GM19438 (cell line): ENCODE measurements around the gene DUSP22.

Experiments
- ATAC-seq: cut with Tn5 transposase; IDR thresholded peaks from one replicate; pipeline ENCODE4 v1.9.1; 2021; ENCODE audit warnings: low read depth; ENCODE audit not compliant: unreplicated experiment

DUSP22 gene

DNA sequence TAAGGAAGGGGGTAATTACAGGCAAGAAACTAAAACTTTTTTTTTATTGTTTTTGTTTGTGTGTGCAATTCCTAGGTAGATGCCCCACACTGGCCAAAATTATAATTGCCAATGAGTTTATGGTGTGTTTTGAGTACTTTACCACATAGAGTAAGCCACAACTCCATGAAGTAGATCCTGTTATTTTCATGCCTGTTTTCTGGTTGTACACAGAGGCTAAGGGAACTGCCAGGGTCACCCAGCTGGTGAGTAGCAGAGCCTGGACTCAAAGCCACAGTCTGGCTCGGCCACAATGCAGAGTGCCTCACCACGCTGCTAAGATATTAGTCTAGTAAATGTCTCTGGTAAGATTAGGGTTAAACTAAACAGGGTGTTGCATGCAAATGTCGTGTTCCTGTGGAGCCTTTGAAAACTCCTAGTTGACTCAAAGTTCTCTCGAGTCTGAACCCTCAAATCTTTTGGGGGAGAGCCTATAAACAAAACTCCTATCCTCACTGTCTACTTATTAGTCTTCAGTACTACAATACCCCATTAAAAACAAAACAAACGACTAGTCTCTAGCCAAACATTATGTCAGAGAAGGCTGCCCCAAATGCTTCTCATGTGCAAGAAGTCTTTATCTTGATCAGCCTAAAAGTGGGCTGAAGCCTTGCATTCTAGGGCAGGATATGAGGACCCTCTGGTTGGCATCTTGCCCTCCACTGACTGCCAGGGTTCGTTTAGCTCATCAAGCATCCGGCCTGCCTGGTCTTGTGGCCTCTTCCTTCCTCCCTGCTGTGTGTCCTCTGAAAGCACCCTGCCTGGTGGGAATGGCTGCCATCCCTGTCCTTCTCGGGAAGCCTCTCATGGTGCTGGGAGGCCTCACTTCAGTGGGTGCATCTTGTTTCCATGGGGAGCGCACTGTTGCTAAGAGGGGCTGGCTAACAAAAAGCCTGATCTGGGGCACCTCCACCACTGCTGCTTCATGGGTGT lies 4.2 kb downstream of the DUSP22 start:
- peak; percentile 26 for ATAC-seq

DNA sequence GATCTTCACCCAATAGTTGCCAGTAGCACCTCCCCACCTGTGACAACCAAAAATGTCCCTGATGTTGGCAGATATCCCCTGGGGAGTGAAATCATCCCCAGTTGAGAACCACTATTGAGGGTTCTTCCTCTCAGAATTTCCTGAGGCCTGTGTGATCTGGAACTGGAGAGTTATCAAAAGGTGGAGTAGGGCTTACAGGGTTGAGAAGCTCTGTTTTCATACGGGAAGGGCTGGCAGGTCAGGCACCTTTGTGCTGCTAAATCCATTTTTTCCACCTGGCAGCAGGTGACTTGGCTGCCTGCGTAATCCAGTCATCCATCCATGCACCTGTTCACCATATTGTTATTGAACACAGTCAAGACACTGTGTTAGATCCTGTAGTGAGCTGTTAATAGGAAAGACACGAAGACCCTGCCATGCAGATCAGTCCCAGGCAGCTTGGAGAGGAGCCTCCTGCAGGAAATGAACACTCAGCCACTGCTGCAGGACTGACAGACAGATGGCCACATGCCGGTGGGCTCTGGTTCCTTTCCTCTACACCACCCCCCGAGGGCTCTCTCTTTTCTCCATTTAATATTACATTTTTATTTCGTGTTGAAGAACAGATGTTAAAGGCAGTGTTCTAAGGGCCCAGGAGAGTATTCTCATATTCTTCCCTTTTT lies 5.4 kb downstream of the DUSP22 start:
- no peak for ATAC-seq

DNA sequence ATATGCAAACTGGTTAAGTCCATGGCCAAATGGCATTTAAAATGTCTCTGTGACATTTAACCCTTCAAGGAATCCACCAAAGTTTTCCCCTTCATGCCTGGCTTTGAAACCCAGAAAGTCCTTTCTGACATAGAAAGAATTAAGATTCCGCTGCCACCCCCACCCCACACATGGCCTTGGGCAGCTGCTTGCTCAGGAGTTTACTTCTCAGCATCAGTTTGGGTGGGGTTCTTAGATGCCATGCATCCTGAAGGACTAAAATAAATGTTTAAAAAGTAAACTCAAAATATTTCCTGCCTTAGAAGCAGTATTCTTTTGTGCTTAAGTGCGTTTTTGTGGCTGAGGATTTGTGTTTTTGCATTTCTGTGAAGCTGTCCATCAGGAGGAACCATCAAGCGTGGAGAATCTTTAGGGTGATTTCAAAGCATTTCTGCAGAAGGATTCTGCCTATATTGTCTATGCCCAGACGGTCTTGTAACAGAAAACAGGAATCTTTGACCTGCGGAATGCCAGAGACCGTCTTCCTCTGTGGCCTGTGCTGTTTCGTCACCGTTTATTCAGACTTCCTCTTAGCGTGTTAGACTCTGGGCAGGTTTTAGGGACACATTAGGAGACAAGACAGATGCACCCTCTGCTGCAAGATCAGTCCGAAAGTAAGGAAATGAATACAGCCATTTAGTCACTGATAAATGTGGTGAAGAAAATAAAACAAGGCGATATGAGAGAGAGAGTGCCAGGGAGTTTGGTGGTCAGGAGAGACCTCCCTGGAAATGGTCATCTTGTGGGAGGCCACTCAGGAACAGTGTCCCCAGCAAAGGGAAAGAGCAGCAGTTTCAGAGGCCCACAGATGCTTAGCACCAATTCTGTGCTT lies 6.2 kb downstream of the DUSP22 start:
- ATAC-seq, result no peak

- ATAC-seq, result no peak
Measured at GRCh38 chr6:299104-299980, 7.1 kb downstream of the DUSP22 start.

- no peak for ATAC-seq
Measured at GRCh38 chr6:300026-300425, 7.7 kb downstream of the DUSP22 start.

- no peak for ATAC-seq
Measured at GRCh38 chr6:300494-301198, 8.4 kb downstream of the DUSP22 start.

DNA sequence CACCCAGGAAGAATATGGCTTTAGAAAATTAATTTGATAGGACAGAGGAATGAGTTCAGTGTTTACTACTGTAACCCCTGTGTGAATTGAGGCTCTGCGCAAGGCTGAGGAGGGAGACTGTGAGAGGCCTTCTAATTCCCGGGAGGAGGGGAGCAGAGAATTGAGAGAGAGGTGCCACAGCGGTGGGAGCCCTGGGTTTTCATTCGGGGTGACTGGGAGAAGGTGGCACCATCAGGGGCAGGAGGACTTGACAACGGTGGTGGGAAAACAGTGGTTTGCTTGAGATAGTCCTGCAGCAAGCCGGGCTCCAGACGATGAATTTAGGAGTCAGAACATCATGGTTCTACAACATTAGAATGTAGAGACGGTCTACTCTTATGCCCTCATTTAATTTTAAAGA lies 9.2 kb downstream of the DUSP22 start:
- no peak for ATAC-seq

- ATAC-seq, result no peak
Measured at GRCh38 chr6:301929-302705, 9.8 kb downstream of the DUSP22 start.

DNA sequence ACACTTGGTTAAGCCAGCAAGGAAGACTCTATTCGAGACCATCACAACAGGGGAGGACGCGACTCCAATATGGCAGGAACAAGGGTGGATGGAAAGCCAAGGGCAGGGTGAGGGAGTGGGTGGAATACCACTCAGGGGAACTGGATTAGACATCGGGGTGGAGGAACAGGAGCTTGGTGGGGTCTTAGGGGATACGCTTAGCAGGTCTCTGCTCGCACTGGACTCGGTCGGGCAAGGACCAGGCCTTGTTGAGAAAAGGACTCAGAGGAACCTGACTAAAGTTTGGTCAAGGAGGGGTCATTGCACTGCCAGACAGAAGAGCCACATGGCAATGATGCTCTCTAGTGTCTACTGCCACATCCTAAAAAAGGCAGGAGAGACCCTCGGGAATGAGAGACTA lies 10.5 kb downstream of the DUSP22 start:
- ATAC-seq, result no peak

DNA sequence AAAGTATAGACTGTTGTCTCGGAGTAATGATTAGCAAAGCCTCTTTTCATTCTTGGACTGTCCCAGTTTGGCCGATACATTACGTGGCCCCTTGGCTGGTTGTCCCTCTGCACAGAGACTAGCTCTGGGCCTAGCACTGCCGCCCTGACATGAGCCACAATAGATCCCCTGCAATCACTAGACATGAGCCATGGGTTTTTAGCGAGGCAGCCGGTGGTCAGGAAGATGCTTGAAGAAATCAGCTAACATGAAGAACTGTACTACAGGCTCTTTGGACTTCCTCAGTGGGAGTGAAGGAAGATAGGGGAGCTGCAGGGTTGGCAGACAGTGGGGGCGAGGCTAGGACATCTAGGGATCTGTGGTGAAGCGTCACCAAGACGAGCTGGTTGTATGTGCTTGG lies 11.0 kb downstream of the DUSP22 start:
- no peak for ATAC-seq

- ATAC-seq, result no peak
Measured at GRCh38 chr6:303948-304558, 11.8 kb downstream of the DUSP22 start.

DNA sequence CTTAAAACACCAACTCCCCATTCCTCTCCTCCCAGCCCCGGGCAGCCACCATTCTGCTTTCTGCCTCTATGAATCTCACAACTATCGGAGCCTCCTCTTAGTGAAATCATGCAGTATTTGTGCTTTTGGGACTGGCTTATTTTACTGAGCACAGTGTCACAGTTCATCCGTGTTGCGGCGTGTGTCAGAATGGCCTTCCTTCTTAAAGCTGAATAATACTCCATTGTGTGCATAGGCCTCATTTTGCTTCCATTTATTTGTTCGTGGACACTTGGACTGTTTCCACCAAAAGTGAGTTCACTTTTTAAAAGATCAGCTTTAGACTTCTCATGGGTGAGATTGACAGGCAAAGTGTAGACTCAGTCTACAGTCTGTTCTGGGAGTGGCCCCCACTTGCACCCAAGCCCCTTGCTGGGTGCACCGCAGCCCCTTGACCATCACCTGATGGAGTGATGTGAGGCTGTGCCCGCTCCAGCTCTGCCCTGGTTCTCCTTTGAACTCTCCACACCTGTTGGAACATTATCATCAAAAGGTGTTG lies 12.6 kb downstream of the DUSP22 start:
- ATAC-seq, result no peak

DNA sequence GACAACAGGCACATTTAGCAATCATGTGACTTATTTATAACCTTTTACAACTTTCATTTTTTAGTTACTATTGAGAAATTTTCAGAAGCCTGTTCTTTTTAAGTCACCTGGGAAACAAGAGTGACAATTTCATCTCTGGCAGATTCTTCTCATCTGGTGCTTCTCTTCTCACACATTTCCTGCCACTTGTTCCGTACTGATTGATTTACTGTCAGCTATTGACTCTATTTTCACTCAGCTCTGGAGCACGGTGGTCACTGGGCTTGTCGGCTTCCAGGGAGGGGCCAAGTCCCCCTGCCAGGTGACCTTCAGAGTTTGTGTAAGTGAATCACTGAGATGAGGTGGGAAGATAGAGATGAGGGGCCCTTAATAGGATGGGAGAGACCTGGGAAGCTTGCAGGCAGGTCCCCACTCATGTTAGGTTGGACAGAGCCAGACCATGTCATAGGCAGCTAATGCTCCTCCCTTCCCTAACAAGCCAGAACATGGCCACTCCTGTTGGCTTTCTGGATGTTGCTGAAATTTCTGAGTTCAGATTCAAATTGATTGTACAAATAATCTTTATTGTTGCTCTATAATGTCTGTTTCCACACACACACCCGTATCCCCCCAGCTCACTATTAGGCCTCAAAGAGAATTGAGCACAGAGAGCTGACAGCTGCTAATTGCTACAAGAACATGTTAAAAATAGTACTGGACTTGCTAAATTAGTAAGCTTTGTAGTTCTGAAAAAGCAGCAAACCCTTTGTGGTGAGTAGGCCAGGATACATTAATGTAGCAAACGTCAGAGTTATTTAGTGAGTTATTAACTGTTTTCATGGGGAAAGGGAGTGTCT lies 13.3 kb downstream of the DUSP22 start:
- ATAC-seq, result peak; percentile 90

DNA sequence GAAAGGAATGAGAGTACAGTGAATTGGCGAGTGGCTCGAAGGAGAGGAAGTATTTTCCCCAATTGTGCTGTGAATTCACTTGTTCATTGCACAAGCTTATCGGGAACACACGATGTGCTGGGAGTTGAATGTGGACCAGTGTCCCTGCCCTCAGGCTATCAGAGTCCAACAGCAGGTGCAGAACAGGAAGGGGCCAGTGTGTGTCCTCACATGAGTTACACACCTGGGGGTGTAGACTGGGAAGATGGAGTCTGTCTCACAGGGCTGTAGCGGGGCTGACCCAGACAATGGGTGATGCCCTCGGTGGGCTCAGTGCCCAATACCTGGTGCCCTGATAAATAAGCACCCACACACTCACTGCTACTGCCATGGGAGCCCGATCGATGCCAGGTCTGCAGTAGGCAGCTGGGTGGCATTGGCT lies 14.4 kb downstream of the DUSP22 start:
- no peak for ATAC-seq

DNA sequence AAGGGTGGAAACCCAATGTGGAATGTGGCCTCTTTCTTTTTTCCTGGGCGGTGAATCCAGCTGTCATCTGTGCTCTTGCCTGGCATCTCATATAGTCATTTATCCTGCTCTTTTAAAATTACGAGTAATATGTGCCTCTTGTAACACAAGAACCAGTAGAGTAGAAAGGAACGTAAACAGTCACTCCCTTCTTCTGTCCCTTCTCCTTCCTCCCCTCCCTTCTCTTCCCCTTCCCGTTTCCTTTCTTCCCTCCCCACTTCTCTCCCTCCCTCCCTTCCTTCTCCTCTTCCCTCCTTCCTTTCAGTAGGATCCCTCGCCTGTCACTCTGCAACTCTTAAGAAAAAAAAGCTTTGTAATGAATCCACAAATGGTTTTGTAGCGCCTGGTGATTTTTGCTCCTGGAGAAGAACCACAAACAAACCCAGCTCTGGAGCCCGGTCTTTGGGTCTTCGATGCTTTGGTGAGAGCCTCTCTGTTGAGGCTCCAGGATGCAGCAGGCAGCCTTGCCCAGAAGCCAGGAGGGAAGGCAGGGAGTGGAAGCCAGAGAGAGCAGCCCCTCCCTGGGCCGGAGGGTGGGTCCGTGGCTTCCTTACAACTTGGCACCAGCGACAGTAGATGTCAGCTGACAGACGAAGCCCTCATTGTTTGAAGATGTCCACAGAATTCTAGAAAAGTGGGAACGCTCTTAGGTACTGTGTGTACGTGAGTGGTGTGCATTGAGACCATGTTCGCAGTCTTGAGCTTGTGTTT lies 15.0 kb downstream of the DUSP22 start:
- no peak for ATAC-seq

DNA sequence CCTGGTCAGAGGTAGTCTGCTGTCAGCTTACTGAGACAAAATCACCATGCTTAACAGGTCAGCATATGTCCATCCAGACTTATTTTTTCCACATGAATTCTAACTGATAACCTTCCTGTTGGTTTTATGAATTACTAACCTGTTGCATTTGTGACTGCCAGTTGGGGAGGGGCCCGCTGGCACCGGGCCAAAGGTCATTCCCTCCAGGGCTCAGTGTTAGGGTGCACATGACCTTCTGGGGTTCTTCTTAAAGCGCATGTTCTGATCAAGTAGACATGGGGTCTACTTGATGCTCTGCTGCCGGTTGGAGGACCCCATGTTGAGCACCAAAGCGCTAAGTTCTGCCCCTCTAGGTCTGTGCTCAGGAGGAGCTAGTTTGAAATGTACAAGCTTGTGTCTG lies 15.6 kb downstream of the DUSP22 start:
- ATAC-seq, result no peak
